ENCODE results near the gene GPR78.

- no peak for TF ChIP-seq YY1 (IDR thresholded peaks at IDR 0.05; ENCODE audit: low read depth)
- no peak for TF ChIP-seq CTCF (IDR thresholded peaks at IDR 0.05)
- TF ChIP-seq USF2 (IDR thresholded peaks at IDR 0.05; ENCODE audit: borderline replicate concordance, low read depth, low read length), result no peak
- no peak for TF ChIP-seq RAD21 (IDR thresholded peaks at IDR 0.05; ENCODE audit: low read length)
- TF ChIP-seq TEAD4 (IDR thresholded peaks at IDR 0.05; ENCODE audit: borderline replicate concordance, insufficient read depth), result no peak
- no peak for TF ChIP-seq FOSL2 (IDR thresholded peaks at IDR 0.05; ENCODE audit: borderline replicate concordance, low read depth)
- no peak for TF ChIP-seq SMC3 (IDR thresholded peaks at IDR 0.05; ENCODE audit: low read depth, low read length)
- no peak for TF ChIP-seq EP300 (IDR thresholded peaks at IDR 0.05; ENCODE audit: borderline replicate concordance in 1 of 2, low read depth in 1 of 2, low read length in 1 of 2)
- TF ChIP-seq REST (IDR thresholded peaks at IDR 0.05; ENCODE audit: low read depth, low read length), result no peak
- TF ChIP-seq TAF1 (IDR thresholded peaks at IDR 0.05; ENCODE audit: borderline replicate concordance, low read depth, low read length), result no peak
- no peak for TF ChIP-seq NFIC (IDR thresholded peaks at IDR 0.05; ENCODE audit: borderline replicate concordance)
- TF ChIP-seq MEF2A (IDR thresholded peaks at IDR 0.05; ENCODE audit: borderline replicate concordance, low read depth), result no peak
These were observed 29.7 kb downstream of the GPR78 start for GRCh38 chr4:8609824-8610350.

Data from SK-N-SH (cell line).